HG02981 (cell line): Measurements from ENCODE around the gene GAREM2.

ENCODE experiments used
- ATAC-seq: cut with Tn5 transposase; IDR thresholded peaks from one replicate; pipeline ENCODE4 v1.9.1; 2021; ENCODE audit warnings: mild to moderate bottlenecking, moderate library complexity; ENCODE audit not compliant: unreplicated experiment

Gene GAREM2

DNA sequence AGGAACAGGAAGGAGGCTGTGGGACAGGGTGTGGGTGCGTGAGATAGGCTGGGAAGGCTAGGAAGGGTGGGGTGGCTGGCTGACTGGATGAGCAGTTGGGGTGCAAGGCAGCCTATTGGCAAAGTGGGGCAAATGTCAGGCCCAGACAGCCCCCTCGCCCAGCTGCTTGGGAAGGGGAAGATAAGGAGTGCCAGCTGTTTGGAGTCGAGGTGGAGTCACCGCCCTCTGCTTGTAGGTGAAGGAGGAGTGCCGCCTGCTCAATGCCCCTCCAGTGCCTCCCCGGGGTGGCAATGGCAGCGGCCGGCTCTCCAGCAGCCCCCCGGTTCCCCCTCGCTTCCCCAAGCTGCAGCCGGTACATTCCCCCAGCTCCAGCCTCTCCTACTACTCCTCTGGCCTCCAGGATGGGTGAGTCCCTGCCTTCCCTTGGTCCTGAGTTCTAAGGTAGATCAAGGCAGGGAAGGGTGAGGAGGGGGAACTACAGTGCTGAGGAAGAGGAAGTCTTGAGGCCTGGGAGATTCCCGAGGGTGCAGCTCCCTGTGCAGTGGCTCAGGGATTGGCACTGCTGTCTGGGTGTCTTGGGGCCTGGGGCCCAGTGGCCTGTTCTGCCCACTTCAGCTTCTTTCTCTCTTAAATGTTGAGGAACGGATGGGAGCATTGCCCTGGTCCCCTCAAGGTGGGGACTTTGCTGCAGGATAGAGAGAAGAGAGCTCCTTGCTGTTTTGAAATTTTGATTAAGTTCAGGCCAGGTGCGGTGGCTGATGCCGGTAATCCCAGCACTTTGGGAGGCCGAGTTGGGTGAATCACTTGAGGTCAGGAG lies 13.3 kb downstream of the GAREM2 start:
- ATAC-seq: no peak

DNA sequence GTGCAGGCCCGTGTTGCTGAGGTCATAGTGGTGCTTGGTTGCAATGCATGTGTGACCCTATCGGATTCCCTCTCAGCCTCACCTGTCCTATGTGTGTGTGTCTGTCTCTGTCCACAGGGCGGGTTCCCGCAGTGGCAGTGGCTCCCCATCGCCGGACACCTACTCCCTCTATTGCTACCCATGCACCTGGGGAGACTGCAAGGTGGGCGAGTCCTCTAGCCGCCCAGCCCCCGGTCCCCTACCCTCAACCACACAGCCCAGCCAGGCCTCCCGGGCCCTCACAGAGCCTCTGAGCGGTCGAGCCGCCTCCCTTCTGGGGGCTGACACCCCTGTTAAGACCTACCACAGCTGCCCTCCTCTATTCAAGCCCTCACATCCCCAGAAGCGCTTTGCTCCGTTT lies 14.2 kb downstream of the GAREM2 start:
- no peak for ATAC-seq

DNA sequence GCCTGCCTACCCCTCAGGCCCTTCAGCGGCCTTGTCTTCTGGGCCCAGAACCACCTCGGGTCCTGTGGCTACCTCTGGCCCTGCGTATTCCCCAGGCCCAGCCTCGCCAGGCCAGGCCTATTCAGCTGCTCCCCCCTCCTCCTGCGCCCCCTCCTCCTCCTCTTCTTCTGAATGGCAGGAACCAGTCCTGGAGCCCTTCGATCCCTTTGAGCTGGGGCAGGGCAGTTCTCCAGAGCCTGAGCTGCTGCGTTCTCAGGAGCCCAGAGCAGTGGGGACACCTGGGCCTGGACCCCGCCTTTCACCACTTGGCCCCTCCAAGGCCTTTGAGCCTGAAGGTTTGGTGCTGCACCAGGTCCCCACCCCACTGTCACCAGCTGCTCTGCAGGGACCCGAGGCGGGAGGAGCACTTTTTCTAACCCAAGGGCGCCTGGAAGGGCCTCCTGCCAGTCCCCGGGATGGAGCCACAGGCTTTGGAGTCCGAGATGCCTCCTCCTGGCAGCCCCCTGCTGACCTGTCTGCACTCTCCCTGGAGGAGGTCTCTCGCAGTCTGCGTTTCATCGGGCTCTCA lies 14.7 kb downstream of the GAREM2 start:
- ATAC-seq: no peak

DNA sequence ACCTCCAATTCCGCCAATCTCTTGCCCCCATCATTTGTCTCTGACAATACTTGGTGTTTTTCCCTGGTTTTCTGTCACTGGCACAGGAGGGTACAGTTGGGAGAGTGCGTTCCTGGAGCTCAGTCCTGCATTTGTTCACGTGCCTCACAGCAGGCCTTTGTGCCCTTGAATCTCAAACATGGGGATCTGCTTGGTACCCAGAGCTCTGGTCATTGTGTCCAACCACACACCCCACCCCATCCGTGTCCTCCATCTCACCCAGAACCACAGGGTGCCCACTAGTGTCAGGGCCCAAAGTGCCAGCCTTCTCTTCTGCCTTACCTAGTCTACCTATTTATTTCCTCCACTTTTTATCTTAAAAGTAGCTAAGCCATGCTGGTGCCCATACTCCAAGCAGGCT lies 16.2 kb downstream of the GAREM2 start:
- ATAC-seq: no peak

DNA sequence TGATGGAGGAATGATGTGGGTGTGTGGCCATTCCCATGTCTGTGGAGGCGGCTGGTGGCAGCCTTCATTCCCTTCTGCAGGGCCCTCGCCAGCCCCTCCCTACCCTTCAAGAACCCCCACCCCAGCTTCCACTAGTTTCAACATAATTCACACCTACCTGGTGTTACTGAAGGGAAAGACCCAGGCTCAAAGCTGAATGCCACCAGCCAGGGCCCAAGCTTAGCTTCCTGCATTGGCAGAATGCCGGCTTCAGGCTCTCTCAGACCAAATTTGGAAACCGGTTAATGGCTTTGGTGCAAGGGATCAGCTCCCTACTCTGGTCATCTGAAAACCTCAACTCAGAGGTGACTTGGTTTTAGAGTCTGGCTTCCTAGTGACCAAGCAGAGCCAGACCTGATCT lies 16.9 kb downstream of the GAREM2 start:
- ATAC-seq: no peak

DNA sequence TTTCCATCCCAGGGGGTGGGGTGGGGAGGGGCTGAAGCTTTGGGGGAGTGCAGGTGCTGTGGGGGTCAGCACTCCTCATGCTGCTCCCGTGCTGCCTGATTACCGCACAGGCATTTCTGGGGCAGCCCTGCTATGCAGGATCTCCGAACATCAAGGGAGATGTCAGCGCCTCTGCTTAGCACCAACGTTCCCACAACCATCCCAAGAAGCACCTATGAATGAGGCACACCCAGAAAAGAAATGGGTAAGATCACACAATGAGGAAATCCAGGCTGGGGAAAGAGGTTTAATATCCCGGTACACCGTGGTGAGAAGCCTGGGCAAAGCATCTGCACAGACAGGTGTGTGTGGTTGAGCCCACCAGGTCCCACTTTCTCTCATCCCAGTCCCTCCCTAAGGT lies 17.5 kb downstream of the GAREM2 start:
- no peak for ATAC-seq

DNA sequence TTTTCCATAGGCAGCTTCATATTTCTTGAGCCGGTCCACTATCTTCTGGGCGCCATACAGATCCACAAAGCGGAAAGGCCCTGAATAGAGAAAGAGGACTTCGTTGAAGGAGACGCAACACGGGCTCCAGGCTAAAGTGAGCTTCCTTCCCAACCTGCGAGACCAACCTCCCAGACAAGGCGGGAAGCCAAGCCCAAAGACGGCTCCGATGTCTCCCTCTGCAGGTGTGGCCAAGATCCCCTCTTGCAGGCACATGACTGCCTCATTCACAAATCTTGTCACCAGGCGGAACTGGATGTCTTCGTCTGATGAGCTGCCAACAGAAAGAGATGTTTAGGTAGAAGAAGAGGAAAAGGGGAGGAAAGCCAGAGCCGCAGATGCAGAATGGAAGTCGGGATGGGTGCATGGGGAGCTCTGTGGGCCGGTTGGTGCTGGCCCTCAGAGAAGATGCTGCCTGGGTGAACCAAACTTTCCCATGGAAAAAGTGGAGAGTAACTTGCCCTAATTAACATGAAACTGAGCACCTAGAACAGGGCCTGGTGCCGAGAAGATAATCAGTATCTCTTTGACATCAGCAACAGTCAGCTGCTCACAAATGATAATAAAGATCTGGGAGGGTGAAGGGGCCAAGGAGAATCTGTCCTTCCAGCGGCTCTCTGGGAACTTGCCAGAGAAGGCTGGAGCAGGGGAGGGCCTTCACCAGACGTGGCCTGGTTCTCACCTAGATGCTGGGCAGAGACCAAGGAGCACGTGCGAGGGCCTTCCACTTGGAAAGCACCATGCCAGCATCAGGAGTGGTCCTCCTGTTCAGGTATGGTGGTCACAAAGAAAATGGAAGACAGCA lies 18.6 kb downstream of the GAREM2 start:
- ATAC-seq: no peak

DNA sequence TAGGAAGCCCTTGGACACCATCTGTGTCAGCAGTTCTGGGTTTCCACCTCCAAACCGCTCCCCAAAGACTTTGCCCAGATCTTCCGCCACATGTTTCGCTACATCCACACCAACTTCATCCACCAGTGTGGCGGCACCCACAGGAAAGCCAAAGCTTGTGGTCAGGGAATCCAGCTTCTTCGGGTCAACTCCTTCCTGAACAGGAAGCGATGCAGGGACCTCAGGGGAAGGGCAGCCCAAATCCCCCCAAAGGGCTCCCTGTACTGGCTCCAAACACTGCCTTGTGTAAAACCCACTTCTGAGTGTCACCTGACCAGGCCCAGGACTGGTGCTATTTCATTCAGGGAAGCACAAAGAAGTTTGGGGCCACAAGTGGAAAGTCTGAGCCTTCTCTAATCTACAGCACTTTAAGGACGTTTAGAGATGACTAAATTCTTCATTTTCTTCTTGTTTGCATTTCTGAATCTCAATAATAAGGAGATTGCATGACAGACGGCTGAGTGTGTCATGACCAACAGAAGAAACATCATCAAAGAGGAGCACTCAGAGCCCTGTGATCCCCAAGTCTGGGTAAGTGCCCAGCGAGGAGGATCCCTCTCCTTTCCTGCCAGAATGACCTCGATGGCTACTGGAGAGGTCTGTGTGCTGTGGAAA lies 20.8 kb downstream of the GAREM2 start:
- no peak for ATAC-seq

DNA sequence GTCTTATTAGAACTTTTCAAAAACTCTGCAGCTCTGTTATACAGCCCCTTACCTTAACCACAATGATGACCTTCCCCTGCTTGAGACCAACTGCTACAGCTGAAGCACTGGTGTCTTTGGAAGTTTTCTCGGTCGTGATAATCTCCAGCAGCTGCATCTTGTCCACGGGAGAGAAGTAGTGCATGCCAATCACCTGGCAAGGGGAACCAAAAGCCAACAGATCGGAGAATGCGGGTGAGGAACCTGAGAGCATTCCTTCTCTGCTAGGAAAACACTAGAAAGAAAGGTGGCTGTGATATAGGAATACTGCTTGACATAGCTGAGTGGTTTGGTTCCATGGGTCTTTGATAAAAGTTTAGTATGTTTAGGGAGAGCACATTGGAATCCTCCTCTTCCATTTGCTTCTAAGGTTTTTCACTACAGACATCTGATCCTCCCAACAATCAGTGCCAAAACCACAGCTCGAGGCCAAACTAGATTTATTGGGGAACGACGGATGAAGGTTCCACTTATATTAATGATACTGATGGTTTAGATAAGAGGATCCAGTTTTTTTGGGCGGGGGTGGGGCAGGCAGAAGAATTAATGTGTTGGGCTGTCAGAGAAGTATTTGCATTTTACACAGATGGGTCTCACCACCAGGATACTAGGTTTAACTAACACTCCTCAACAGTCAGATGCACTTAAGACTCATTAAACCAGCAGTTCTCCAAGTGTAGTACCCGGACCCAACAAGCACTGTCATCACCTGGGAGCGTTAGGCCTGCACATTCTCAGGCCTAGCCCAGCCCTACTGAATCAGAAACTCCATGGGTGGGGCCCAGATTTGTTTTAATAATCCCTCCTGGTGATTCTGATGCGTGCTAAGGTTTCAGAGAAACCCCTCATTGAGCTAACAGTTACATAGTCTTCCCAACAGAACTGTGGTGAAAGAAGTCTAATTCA lies 22.4 kb downstream of the GAREM2 start:
- ATAC-seq: no peak

DNA sequence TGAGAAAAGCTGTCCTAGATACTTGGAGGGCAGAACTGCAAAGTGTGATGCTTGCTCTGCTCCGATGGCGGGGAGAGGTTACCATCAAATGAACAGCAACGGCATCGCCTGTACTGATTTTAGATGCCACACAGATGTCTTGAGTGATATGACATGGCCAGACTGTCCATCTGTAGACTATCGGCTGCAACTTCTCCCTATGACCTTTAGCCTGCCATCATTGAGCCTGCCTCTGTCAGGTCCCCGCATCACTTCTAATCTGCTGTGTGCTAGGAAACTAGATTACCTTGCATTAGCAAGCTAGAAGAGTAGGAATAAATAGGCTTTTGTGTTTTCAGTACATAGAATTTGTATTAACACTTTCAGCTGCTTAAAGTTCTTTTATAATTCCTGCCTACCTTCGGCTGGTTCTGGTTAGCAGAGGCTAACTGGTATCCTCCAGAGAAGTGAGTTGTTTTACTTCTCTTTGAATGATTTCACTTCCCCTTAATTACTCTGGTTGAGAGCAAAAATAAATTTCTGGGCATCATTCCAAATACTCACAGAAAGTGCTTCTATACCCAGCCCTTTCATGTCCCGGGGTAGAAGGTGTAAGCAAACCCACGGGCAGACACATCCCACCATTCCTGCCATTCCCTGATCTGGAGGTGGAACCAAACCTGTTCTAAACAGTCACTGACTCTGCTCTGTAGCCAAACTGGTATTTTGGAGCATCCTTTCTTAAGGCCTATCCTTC lies 24.0 kb downstream of the GAREM2 start:
- ATAC-seq: no peak

DNA sequence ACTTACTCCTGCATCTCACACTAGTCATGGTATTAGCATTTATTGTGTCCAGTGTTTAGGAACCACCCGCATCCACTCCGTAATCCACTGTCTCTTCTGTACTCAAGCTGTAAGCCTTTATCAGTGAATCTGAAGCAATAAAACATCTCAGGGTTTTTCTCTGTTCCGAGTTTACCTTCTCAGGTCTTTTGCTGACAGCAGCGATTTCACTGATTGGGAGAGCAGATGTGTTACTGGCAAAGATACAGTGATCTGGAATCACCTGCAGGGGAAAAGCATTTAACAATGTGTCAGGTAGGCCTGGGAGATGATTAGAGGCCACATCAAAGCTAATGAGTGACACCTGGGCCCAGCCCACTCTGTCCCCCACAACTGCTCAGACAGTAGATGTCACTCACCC lies 24.6 kb downstream of the GAREM2 start:
- no peak for ATAC-seq

DNA sequence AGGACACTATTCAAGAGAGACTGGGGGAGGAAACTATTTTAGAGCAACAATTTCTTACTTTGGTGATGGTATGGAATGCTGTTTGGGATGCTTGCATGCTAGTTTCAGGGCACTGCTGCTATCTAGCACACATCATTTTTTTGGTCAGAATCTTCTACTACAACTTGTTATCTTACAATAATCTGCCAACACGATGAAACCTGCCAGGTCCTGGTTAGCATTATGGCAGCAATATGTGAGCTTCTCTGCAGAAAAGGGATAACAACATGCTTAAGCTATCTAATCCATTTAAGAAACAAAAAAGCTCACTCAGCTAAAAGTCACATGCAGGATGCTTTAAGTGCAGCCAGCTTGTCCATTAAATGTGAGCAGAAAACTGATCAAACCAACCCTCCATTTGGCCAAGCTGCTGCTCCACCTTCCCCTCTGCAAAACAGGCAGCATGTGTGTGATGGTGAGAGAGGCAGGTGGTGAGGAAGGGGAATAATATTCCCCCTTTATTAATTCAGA lies 30.1 kb downstream of the GAREM2 start:
- ATAC-seq: no peak

DNA sequence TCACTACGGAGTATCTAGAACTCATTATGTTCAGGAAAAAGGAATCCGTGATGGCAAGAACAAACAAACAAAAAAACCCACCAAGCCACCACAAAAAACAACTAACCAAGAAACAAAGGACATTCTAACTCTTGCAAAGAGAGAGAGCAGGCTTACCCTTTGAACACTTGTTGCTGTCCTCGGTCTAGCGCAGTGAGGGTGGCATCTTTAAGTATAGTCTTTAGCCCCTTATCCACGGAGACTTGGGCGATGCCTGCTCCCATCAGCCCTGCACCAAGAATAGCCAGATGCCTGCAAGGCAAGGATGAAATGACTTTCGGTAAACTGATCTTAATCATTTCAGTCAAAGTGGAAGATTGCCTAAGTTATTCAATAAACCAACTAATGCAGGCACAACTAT lies 31.0 kb downstream of the GAREM2 start:
- ATAC-seq: no peak

DNA sequence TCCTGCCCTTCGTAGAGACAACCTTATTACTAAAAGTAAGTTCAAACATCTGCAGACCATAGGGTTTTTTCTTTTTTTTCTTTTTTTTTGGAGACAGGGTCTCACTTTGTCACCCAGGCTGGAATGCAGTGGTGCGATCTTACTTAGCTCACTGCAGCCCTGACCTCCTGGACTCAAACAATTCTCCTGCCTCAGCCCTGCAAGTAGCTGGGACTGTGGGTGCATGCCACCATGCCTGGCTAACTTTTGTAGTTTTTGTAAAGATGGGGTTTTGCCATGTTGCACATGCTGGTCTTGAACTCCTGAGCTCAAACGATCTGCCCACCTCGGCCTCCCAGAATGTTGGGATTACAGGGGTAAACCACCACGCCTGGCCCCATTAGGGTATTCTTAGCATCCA lies 39.1 kb downstream of the GAREM2 start:
- ATAC-seq: no peak

DNA sequence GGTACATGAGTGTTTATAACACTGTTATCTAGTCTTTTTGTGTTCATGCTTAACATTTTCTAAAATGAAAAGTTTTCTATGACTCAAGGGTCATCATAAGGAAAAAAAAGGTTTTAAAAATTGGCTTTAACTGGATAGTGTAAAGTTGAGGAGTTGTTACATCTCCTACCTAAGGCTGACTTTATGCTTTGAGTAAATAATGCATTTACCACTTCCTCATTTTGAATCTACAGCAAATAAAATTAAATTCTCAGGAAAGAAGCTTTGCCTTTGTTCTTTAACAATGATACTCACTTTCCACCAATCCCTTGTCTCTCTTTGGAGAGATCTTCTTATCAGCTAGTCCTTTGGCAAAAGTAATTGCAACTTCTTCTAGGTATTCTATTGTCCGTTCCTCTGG lies 41.9 kb downstream of the GAREM2 start:
- ATAC-seq: no peak

DNA sequence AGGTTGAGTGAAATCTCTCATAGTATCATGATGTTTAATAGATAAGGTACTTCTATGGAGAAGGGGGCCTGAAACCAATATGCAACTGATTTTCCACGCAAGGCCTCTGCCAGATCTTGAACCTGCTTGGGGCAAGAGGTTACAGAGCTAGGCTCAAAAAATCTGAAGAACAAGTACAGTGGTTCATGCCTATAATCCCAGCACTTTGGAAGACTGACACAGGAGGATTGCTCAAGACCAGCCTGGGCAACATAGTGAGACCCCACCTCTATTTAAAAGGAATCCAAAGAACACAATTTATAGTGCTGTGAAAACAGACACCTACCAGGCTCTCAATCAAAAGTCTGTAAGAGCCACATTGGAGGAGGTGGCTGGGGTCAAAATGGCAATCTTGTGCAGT lies 42.9 kb downstream of the GAREM2 start:
- no peak for ATAC-seq

DNA sequence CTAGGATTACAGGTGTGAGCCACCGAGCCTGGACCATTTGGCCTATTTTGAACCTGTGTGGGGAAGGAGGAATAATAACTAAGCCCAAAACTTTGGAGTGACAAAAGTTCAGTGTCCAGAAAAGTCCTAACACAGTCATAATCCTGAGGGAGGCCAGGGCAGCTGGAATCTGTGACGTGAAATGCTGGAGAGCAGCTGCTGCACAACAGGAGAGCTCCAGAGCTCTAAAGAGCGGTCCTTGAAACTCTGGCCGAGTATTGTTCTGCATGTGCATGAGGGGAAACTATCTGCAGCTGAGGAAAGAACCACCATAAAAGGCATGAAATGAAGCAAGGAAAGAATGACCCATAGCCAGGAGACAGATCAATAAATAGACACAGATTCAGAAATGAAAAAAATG lies 43.7 kb downstream of the GAREM2 start:
- no peak for ATAC-seq

DNA sequence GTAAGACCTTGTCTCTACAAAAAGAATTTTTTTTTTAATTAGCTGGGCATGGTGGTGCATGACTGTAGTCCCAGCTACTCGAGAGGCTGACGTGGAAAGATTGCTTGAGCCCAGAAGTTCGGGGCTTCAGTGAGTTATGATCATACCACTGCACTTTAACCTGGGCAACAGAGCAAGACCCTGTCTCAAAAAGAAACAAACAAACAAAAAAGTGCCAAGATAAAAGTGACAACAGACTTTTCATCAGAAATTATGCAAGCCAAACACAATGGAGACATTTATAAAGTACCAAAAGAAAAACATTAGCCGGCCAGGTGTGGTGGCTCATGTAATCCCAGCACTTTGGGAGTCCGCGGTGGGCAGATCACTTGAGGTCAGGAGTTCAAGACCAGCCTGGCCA lies 44.8 kb downstream of the GAREM2 start:
- no peak for ATAC-seq

DNA sequence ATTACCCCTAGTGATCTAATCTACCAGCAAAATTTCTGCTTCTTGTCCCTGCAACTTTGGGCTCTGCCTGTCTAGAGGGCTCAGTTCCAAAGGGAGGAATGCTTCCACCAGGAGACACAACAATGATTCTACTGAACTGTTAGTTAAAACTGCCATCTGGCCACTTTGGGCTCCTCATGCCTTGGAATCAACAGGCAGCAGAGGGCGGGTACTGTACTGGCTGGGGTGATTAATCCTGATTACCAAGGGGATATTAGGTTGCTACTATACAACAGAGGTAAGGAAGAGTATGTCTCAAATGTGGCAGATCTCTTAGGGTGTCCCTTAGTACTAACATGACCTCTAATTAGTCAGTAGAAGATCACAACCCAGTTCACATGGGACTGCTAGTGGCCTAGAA lies 50.1 kb downstream of the GAREM2 start:
- no peak for ATAC-seq
